ENCODE measurements around the gene UAP1. TPM values are rescaled to one million over a fixed set of nuclear protein-coding genes. Genes with fewer than 3 reads are reported as not detected.

UAP1 gene
- 70.7 and 76.1 TPM in 2 replicates for total RNA-seq (2014; rRNA removed; shearing (Covaris generic))

DNA sequence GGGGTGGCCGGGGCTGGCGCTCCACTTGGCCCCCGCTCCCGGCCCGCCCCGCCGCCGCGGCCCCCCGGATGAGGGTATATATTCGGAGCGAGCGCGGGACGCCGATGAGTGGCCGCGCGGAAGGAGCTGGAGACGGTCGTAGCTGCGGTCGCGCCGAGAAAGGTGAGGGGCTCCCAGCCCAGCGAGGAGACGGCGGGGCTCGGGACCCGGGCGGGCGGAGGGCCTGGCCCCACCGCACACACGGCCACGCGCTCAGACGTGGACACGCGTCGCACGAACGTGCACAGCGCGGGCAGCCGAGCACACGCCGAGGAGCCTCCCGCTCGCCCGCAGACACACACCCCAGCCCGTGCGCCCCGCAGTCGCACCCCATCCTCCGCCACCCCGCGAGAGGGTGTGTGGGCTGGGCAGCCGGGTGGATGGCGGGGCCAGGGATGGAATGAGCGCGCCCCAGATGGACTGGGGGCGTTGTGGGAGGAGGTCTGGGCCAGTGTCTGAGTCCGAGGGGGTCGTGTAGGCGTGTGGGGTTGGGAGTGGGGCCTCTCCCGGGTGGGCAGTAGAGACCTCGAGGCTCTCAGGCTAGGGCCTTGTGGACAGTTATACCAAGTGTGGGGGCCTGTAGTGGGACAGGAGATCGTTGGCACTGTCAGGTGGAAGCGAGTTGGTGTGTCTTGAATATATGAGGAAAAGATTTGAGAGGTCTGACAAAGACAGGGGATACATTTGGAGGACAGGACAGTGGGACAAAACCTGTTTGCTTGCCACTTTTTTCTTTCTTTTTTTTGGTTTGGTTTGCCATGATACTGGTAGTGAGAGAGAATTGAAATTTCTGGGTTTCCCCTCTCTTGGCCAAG lies at the start of gene UAP1:
Gene UAP1, plus strand, starts transcription at position 107 of the 854 bp plus-strand sequence. CDS start 4,347 bp downstream, outside the sequence.
- no peaks in the 10 kb centered on the region for H3K9me3 ChIP-seq (replicated peaks)
- H3K4me1 ChIP-seq, result peaks cover 3% of the 10 kb centered on the region; the same call in 1 of the 2 replicates
- peak; percentile 19 to 35 for DNase-seq

DNA sequence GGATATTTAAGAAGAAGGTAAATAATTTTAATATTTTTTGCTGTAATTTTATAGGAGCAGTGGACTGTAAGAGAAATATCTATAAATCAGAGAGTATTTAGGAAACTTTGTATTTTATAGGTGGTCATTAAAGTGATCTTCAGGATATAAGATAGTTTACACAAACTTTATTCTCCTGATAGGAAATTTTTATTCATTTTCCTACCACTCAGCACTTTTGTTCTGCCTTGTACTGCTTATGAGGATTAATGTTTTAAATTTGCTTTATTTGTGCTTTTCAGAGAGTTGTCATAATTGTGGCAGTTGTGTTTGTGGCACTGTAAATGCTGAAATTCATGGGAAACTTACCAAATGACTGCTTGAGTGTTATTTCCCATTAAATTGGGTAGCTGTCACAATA lies 34.2 kb upstream of the UAP1 start:
- Histone ChIP-seq H3K27ac (no peak overlapping the region), H3K4me3 (no peak overlapping the region), H3K36me3 (peaks cover 24% of the 10 kb centered on the region), H3K9me3 (replicated peaks) (no peaks in the 10 kb centered on the region), H3K27me3 (no peaks in the 10 kb centered on the region), H3K4me1 (no peaks in the 10 kb centered on the region)
- DNase-seq, result no peak

More for the DNA sequence above, at the start of gene UAP1:
- peak within 1 kb of the TSS; percentile 94 for H3K4me3 ChIP-seq
- peak within 1 kb of the TSS; percentile 74 for H3K27ac ChIP-seq
- H3K27me3 ChIP-seq, result no peaks in the 10 kb centered on the region
- H3K36me3 ChIP-seq, result peaks cover 7% of the 10 kb centered on the region; the same call in 1 of the 2 replicates

DNA sequence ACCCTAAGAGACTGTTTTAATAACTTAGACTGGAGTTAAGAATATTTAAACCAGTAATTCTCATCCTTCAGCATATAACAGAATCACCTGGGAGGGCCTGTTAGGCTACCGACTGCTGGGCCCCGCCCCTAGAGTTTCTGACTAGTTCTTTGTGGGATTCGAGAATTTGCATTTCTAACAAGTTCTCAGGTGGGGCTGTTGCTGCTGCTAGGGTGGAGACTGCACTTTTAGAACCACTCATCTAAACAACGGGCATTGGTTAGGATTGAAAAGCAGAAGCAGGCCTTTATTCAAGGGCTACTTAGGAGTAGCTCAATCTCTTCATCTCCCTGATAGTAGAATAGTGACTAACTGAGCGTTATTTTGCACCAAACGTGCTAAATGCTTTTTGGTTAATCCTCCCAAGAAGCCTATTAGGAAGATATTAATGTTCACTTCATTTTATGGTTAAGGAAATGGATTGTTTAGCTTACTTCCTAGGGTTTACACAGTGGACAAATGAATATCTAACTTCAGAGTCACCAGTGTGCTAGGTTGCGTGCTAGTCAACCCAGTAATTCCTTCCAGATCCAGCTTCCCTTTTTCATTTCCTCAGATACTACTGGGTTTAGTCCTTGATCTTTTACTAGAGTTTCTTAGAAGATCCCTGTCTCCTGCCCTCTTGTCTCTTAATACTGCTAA lies 31.1 kb upstream of the UAP1 start:
- 0 out of 2 replicates have a peak, but pooled peaks cover 7% of the 10 kb centered on the region for H3K36me3 ChIP-seq
- H3K9me3 ChIP-seq (replicated peaks), result no peaks in the 10 kb centered on the region
- H3K27me3 ChIP-seq, result no peaks in the 10 kb centered on the region
- no peak for DNase-seq
- no peak overlapping the region for H3K27ac ChIP-seq
- H3K4me3 ChIP-seq, result no peak overlapping the region
- H3K4me1 ChIP-seq, result no peaks in the 10 kb centered on the region

DNA sequence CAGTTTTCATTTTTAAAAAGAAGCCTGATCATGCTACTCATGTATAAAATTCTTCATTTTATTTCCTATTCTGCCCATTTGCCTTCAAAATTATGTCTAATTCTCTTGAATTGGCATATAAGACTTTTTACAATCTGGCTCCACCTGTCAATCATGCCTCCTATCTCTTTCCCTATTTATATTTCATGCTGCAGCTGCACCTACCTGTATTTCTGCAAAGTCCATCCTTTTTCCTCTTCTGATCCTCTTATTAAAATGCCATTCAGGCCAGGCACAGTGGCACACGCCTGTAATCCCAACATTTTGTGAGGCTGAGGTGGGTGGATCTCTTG lies 30.6 kb upstream of the UAP1 start:
- Histone ChIP-seq H3K4me3 (no peak overlapping the region), H3K36me3 (0 out of 2 replicates have a peak, but pooled peaks cover 7% of the 10 kb centered on the region), H3K4me1 (no peaks in the 10 kb centered on the region), H3K27ac (no peak overlapping the region), H3K27me3 (no peaks in the 10 kb centered on the region), H3K9me3 (replicated peaks) (no peaks in the 10 kb centered on the region)
- no peak for DNase-seq

DNA sequence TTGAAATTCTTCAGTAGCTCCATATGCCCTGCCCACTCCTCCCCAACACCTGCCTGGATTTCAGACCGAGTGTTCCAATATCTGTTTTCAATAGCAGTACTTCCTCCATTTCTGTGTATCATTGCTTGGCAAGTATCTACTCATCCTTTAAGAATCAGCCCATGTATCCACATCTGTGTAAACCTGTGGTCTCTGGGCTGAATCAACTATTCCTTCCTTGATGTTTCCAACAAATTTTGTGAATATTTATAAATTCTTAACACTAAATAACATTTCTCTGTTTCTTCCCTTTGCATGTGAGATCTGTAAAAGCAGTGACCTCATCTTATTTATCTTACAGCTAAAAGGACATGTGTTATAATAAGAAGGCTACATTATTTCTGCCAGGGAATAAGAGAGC lies 26.0 kb upstream of the UAP1 start:
- Histone ChIP-seq H3K4me3 (no peak overlapping the region), H3K36me3 (no peaks in the 10 kb centered on the region), H3K4me1 (no peaks in the 10 kb centered on the region), H3K9me3 (replicated peaks) (no peaks in the 10 kb centered on the region), H3K27ac (no peak overlapping the region), H3K27me3 (no peaks in the 10 kb centered on the region)
- DNase-seq, result no peak

DNA sequence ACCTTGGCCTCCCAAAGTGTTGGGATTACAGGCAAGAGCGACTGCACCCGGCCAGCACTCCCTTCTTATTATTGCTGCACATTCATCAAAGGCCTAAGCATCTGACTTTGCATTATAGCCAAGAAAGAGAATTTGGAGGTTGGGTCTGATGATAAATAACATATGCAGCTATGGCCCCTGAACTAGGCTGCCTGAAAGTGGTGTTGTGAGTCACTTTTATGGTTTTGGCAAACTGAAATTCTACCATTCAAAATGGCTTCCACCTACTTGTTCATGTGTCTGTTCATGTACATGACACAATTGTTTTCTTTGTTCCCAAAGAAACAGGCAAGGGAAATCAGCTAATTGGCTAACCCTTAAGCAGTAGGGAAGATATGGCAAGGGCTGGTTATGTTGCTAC lies 25.0 kb upstream of the UAP1 start:
- no peak for DNase-seq
- H3K9me3 ChIP-seq (replicated peaks), result no peaks in the 10 kb centered on the region
- H3K36me3 ChIP-seq, result no peaks in the 10 kb centered on the region
- H3K27me3 ChIP-seq, result no peaks in the 10 kb centered on the region
- H3K4me3 ChIP-seq, result no peak overlapping the region
- no peak overlapping the region for H3K27ac ChIP-seq
- H3K4me1 ChIP-seq, result no peaks in the 10 kb centered on the region

DNA sequence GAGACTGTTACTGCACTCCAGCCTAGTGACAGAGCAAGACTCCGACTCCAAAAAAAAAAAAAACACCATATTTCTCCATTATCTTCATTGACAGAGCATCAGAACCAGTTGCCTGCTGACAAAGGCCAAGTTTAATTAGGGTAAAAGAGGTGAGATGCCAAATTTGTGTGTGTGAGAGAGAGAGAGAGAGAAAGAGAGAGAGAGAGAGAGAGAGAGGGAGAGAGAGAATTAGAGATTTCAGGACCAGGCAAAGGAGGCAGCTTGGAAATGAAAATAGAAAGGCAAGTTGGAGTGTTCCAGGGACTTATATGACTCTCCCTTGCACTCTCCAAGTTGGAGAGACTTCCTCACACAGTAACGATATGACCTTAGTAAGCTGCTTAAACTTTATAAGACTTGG lies 24.3 kb upstream of the UAP1 start:
- no peak for DNase-seq
- Histone ChIP-seq H3K36me3 (no peaks in the 10 kb centered on the region), H3K4me3 (no peak overlapping the region), H3K27ac (no peak overlapping the region), H3K9me3 (replicated peaks) (no peaks in the 10 kb centered on the region), H3K4me1 (no peaks in the 10 kb centered on the region), H3K27me3 (no peaks in the 10 kb centered on the region)

DNA sequence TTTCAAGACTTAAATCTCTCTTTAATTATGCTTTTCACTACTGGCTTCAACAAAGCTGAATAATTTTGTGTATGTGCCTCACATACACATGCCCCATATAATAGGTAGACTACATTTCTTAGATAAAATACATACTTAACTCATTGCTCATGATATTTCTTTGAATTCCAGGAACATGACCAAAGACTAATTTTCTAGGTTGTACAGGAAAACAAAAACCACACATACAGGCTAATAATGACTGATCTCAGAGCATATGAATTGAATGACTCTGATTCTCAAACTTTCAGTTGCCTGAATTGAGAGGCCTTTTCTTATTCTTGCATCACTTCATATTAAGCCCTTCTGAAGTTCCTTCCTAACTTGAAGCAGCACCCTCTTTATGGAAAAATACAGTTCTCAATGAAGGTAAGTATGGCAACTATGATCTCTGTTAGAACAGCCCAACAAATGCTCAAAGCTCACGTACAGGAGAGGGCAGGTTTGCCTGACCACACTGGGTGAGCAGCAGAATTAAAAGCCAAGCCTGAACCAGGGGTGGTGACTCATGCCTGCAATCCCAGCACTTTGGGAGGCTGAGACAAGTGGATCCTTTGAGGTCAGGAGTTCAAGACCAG lies 22.6 kb upstream of the UAP1 start:
- H3K36me3 ChIP-seq, result no peaks in the 10 kb centered on the region
- peak; percentile 8 to 14 for DNase-seq
- peaks cover 6% of the 10 kb centered on the region for H3K9me3 ChIP-seq (replicated peaks)
- H3K4me1 ChIP-seq, result no peaks in the 10 kb centered on the region
- no peaks in the 10 kb centered on the region for H3K27me3 ChIP-seq
- peak overlapping the region; percentile 45 for H3K27ac ChIP-seq
- H3K4me3 ChIP-seq, result no peak overlapping the region

DNA sequence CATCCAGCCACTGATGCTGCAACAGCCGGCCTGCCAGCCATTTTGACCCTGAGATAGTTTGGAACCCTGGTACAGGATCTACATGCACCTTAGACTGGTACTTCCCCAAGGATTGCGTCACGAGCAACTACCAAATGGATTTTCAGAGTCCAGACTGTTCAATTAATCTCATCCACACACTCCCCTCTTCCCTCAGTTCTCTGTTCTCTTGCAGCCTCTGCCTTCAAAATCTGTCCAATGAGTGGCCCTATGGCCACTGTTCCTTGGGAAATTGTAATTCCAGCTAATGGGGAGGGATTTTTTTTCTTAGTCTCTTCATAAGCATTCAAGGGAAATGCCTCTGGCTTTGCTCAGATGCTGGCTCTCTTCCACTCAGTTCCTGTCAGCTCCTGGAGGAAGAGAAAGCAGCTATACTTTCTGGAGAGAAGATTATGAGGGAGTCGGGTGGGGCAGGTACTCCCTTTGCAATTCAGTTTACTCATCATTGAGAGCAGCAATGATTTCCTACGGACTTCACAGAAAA lies 19.8 kb upstream of the UAP1 start:
- DNase-seq, result no peak
- Histone ChIP-seq H3K4me3 (no peak overlapping the region), H3K27ac (no peak overlapping the region), H3K36me3 (no peaks in the 10 kb centered on the region), H3K9me3 (replicated peaks) (peaks cover 6% of the 10 kb centered on the region), H3K4me1 (no peaks in the 10 kb centered on the region), H3K27me3 (no peaks in the 10 kb centered on the region)

DNA sequence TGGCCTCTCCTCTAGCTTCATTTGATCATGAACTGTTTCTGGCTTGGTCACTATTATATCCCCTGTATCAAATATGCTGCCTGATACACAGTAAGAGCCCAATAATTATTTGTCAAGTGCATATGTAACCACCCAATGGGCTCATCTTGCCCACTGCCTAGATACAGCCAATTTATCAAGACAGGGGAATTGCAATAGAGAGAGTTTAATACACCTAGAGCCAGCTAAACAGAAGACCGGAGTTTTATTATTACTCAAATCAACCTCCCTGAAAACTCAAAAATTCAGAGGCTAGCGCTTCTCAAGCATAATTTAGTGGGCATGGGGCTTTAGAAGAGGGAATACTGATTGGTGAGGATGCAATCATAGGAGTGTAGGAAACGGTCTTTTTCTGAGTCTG lies 18.3 kb upstream of the UAP1 start:
- no peak for DNase-seq
- Histone ChIP-seq H3K9me3 (replicated peaks) (peaks cover 6% of the 10 kb centered on the region), H3K4me3 (no peak overlapping the region), H3K27ac (no peak overlapping the region), H3K36me3 (no peaks in the 10 kb centered on the region), H3K27me3 (no peaks in the 10 kb centered on the region), H3K4me1 (no peaks in the 10 kb centered on the region)

DNA sequence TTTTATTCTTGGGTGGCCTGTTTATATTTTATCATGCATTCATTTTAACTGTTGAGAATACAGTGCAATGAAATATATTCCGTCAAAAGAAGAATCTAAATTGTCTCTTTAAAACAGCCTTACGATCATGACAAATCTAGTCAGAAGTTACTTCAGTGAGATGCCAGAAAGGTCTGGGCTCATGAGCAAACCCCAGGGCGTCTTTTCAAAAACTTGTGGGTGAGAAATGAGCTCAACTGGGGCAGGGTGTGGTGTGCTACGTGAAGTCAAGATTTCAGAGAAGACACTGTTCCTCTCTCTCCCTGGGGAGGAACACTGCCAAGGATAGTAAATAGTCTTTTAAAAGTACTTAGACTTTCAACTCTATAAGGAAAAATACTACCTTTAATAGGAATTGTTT lies 13.4 kb upstream of the UAP1 start:
- Histone ChIP-seq H3K27me3 (no peaks in the 10 kb centered on the region), H3K9me3 (replicated peaks) (peaks cover 1% of the 10 kb centered on the region), H3K36me3 (no peaks in the 10 kb centered on the region), H3K4me1 (no peaks in the 10 kb centered on the region), H3K27ac (no peak overlapping the region), H3K4me3 (no peak overlapping the region)
- DNase-seq, result no peak

DNA sequence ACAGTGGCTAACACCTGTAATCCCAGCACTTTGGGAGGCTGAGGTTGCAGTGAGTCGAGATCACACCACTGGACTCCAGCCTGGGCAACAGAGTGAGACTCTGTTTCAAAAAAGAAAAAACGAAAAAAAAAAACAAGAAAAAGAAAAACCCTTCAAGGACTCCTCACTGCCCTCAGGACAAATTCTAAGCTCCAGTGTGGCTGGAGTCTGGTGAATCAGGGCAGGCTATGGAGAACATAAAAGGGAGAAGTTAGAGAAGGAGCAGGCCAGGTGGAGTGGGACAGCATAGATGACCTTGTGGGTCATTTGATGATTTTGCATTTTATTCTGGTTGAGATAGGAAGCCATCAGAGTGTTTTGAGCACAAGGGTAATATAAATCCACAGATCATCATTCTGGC lies 12.5 kb upstream of the UAP1 start:
- no peak overlapping the region for H3K4me3 ChIP-seq
- DNase-seq, result no peak
- H3K27ac ChIP-seq, result no peak overlapping the region
- no peaks in the 10 kb centered on the region for H3K36me3 ChIP-seq
- H3K9me3 ChIP-seq (replicated peaks), result no peaks in the 10 kb centered on the region
- H3K27me3 ChIP-seq, result no peaks in the 10 kb centered on the region
- H3K4me1 ChIP-seq, result no peaks in the 10 kb centered on the region

DNA sequence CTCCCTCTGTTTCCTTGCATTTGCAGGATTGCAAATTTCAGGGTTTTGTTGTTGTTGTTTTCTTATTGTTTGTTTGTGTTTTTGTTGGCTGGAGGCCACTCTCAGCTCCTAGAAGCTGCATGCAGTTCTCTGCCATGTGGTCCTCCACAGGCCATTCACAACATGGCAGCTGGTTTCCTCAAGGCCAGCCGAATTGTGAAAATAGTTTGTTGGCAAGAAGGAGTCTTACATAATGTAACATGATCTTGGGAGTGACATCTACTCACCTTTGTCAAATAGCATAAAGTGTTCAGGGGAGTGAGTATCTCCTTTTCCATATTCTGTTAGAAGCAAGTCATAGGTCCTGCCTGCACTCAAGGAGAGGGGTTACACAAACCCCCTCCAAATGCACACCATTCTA lies 10.6 kb upstream of the UAP1 start:
- Histone ChIP-seq H3K27ac (no peak overlapping the region), H3K9me3 (replicated peaks) (no peaks in the 10 kb centered on the region), H3K4me1 (no peaks in the 10 kb centered on the region), H3K36me3 (no peaks in the 10 kb centered on the region), H3K4me3 (no peak overlapping the region), H3K27me3 (no peaks in the 10 kb centered on the region)
- DNase-seq, result no peak

DNA sequence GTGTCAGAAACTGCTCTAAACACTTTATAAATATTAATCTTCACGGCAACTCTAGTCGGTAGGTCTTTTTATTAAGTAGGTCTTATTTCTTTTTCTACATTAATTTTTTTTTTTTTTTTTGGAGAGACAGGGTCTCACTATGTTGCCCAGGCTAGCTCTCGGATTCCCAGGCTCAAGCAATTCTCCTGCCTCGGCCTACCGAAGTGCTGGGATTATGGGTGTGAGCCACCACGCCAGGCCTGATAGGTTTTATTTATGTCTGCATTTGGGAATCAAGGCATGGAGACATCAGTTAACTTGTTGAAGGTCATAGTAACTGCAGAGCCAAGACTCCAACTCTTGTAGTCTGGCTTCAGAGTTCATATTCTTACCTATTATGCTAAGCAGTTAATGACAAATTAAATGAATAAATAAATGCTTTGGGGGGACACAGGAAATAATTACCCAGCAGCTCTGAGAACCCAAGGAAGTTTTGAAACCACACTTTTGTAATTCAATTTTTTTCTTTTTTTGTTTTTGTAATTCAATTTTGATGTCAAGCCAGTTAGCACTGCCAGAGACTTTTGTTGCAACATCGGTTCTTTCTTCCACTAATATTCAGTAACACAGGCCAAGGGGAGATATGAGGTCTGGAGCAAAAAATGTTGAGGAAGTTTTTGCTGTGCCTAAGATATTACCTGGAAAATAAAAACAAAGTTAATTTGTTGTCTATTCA lies 9.4 kb upstream of the UAP1 start:
- no peak for DNase-seq
- H3K27ac ChIP-seq, result no peak overlapping the region
- H3K27me3 ChIP-seq, result no peaks in the 10 kb centered on the region
- no peaks in the 10 kb centered on the region for H3K9me3 ChIP-seq (replicated peaks)
- H3K4me3 ChIP-seq, result no peak overlapping the region
- no peaks in the 10 kb centered on the region for H3K4me1 ChIP-seq
- no peaks in the 10 kb centered on the region for H3K36me3 ChIP-seq
